Activated CD4-positive, alpha-beta T cell treated with anti-CD3 and anti-CD28 coated beads, Interleukin-2, amount 50 U/mL, for 16 hours (primary cell): ENCODE measurements around the gene TMSB10.
"Not testable (repeated sequence)": the region's sequence is repeated elsewhere in the genome, so short reads cannot be mapped to it uniquely, and the experiment has no call there.

Source experiments
- DNase-seq: peaks from one replicate; pipeline ENCODE4 v3.0.0-alpha.2; 2020

Gene TMSB10

DNA sequence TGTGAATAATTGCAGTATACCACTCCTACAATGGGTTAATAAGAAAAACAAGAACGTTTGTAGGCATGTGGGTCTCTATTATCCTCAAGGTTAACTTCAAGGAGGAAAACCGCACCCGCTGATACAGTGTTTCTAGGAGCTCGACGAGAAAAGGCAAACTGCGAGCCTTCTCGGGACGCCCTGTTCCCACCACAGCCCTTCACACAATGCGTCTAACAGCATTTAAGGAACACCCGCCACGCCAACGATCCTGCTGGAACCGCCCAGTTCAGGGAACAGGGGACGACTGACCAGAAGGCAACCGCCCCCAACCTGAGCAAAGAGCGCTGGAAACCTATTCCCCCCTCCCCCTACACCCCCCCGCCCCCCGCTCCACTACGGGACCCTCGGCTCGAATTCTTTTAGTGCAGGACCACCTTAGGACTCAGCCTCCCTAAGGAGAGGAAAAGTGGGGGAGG is 710 bp upstream of the TMSB10 start:
- DNase-seq, result peak; percentile 47

DNA sequence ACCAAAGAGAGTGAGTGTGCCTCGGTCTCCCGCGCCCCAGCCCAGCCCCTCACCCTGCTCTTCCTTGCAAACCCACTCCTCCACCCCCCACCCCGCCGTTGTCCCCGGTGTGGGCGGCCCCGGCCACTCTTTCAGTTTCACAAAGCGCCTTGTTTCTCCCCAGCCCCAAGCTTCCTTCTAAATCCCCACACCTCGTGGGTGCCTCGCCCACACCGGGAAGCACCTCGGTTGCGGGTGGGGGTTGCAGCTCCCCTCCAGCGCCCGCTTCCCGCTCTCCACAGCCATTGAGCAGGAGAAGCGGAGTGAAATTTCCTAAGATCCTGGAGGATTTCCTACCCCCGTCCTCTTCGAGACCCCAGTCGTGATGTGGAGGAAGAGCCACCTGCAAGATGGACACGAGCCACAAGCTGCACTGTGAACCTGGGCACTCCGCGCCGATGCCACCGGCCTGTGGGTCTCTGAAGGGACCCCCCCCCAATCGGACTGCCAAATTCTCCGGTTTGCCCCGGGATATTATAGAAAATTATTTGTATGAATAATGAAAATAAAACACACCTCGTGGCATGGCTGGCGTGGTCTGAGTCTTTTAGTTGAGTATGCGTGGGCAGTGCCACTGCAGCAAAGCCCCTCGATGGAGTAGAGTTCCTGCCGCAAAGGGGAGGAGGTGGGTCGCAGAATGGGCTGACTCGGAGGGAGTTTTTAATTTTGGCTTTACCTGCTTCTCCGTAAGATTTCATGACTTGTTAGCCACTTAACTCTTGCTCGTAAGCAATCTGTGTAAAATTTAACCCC is 848 bp downstream of the TMSB10 start:
- peak; percentile 67 for DNase-seq

DNA sequence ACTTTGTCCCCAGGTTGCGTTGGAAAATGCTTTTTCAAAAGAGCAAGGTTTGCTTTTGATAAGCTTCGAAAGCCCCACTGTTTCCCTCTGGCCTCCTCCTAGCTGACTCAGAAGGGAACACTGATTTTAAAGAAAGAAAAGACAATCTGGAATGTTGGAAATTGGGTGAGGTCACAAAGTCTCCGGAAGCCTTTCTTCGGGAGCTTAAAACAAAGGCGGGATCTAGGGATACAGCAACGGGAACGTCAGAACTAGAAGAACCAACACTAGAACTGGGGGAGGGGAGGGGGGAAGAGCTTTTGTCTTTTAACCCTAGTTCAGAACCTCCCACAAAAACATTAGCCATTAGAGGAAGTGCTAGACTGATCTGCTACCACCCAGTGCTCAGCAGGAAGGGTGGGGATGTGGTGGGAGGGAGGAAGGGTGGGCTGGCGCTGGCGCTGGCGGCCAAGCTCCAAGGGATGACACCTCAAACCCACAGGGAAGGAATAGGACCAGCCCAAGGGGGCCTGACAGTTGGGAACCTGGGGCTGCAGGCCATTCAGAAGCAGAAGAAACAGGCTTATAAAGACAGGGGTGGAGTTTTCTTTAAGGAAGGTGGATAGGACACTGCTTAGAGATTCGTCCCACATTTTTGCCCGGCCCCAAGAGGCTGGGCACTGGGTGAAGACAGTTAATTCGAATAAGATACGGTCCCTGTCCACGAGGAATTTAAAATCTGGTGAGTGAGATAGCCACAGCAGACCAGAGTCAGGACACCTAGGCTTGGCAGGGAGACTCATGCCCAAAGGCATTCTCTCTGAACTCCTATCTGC is 1.7 kb downstream of the TMSB10 start:
- peak; percentile 73 for DNase-seq

DNA sequence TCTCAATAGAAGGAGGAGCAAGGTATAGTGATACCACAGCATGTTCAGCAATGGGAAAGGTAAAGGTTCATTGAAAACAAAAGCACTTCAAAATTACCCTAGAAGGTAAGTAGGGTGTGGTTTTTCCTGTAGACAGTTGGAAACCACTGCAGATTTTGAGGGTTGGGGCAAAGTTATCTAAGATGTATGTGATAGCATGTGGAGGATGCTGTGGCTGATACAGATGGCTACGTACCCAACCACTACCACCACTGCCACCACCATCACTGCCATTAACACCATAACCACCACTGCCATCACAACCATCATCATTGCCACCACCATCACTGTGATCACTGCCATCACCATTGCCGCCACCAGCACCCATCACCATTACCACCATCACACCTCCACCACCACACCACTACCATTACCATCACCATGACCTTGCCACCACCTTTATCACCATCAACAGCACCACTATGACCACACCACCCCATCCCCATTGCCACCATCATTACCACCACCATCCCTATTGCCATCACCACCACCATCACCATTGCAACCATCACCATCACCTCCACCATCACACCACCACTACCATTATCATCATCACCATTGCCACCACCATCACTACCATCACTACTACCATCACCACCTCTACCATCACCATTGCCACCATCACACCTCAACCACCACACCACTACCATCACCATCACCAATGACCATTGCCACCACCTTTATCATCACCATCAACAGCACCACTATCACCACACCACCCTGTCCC is 3.7 kb downstream of the TMSB10 start:
- peak; percentile 78 for DNase-seq

DNA sequence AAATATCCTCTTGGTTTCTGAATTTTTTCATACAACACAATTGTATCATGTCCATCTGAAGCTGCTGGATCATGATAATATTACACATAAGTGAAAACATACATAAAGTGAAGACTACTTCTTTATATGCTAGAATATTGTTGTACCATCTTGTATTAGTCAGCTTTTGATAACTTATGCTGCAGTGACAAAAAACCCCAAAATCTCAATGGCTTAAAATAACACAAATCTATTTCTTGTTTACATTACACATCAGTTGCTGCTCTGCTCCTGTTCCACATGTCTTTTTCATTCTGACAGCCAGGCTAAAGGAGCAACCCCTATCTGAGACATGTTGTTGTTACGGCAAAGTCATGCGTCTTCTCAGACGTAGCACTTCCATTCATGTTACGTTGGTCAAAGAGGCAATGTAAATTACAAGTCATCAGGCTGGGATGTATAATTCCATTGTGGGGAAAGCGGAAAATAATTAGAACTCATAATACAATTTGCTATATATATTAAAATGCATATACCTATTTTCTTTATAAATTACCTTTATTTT is 5.8 kb downstream of the TMSB10 start:
- DNase-seq, result no peak

DNA sequence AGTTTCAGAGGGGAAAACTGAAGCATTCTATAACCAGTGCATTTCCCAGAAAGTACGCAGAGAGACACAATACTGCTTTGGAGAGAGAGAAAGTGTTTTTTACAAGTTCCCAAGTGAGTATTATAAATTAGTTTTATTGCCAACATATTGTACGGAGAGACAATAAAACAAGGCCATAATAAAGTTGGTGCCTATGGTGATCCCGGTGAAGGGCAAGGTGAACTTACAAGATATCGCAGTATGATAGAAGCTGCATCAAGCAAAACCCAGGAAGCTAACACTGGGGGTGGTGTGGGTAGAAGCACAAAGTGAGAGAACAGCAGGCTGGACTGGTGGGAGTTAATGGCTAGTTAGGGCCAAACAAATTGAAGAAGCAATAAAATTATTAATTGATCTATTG is 7.5 kb downstream of the TMSB10 start:
- DNase-seq, result no peak

DNA sequence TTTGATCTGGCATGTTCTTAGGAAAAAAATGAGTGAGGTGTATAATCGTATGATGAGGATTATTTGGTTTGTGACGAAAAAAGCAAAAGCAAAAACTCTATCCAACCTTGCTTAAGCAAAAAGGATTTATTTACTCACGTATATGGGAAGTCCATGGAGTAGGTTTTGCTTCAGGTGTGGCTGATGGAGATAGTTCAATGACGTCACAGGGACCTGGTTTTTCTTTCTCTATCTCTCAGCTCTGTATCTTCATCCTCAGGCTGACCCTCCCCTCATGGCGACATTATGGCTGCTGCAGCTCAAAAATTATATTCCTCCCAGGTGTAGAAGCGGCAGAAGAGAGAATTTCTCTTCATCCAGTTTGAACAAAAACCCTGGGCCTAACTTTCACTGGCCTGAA is 8.9 kb downstream of the TMSB10 start:
- DNase-seq, result no peak

DNA sequence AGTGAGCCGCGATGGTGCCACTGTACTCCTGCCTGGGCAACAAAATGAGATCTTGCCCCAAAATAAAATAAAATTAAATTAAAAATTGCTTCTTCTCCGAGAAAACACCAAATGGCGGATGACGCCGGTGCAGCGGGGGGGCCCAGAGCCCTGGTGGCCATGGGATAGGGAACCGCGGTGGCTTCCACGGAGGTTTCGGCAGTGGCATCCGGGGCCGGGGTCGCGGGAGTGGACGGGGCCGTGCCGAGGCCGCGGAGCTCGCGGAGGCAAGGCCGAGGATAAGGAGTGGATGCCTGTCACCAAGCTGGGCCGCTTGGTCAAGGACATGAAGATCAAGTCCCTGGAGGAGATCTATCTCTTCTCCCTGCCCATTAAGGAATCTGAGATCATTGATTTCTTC is 10.2 kb downstream of the TMSB10 start:
- DNase-seq, result not testable (repeated sequence)

DNA sequence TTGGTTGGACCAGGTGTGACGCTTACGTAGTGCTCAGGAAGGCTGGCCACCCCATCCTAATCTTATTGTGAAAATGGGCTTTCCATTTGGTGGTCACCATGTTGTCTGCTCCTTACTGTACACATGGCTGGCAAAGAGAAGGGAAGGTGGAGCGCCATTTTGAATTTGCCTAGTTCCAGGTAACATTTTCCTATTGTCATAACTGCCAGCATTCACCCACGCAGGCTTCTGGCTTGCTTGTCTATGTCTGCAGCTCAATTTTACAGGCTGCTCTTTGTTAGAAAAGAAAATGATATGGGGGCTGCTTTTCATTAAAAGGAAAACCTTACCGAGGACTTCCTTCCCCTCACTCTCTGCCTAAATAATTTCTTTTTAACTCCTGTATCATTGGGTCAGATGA is 12.4 kb downstream of the TMSB10 start:
- not testable (repeated sequence) for DNase-seq

DNA sequence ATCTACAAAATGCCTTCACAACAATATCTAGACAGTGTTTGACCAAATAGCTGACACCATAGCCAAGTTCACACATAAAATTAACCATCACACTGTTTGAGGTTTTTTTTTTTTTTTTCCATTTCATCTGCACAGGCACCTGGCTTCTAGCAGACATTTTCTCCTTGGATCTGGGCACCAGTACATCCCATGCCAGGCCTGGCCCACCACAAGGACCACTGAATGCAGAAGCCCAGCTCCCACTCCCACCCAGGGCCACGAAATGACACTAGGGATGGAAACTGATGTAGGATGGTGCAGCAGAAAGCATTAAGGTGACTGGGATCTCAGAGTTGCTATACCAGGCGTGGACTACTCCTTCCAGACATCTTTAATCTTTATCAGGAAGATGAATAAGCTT is 13.0 kb downstream of the TMSB10 start:
- DNase-seq, result no peak

DNA sequence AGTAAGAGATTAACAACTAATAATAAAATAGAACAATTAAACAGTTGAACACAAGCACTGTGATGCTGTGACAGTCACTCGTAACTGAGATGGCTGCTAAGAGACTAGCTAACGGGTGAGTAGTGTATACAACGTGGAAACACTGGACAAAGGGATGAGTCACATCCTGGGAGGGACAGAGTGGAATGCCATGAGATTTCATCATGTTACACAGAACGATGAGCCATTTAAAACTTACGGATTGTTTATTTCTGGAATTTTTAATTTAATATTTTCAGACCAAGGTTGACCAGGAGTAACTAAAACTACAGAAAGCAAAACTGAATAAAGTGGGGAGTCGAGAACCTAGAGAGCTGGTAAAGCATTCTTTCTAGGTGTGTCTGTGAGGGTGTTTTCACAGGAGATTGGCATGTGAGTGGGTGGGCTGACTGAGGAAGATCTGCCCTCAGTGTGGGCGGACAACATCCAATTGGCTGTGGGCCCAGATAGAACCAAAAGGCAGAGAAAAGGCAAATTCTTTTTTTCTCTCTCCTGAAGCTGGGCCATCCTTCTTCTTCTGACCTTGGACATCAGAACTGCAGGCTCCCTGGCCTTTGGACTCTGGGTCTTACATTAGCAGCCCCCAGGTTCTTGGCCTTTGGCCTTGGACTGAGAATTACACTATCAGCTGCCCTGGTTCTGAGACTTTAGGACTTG is 14.6 kb downstream of the TMSB10 start:
- DNase-seq, result peak; percentile 49

DNA sequence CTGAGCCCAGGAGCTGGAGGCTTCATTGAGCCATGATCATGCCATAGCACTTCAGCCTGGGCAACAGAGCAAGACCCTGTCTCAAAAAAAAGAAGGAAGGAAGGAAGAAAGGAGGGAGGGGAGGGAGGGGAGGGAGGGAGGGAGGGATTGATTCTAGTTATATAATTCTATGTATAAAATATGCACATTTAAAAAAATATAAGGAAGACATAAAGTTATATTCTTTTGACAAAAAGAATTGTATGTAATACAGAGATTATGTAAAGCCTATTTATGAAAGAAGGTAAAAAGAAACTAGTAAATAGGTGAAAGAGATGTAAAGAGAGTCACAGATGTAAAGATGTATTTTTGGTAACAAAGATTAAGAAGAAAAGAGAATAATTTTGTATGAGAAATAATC is 17.6 kb downstream of the TMSB10 start:
- DNase-seq, result no peak

DNA sequence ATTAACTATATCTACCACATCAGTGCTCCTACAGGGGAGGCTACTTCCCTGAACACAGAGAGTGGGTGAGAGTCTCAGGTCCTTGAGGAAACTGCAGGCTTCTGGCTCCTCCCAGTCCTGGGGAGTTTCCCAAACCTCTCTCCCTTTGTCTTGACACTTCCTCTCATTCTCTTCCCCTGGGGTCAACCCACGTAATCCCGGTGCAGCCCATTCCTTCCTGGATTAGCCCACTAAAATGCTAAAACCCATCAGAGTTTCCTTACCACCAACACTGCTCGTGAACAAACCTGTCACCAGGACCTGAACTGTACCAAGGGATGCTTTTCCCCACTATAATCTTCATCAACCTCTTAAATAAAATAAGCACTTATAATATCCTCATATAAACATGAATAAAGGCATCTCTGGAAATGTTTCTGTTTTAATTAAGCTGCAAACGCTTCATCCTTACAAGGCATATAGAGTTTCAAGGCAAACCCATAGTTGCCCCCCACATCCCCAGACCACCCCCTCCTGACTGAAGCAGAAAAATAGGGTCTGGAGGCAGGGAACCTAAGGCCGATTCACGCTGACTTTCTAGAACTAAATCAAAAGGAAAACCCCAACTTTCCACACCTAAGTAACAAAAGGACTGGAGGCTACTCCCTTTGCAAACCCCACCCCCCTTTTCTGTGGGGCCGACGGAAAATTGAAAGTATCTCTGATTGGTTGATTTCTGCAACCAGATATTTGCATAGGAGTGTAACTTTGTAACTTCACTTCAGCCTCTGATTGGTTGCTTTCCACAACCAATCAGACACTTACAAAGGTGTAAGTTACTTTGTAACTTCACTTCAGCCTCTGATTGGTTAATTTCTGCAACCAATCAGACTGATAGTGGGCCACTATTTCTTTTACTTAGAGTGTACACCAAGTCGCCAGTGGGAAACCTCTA is 19.0 kb downstream of the TMSB10 start:
- peak; percentile 88 for DNase-seq

DNA sequence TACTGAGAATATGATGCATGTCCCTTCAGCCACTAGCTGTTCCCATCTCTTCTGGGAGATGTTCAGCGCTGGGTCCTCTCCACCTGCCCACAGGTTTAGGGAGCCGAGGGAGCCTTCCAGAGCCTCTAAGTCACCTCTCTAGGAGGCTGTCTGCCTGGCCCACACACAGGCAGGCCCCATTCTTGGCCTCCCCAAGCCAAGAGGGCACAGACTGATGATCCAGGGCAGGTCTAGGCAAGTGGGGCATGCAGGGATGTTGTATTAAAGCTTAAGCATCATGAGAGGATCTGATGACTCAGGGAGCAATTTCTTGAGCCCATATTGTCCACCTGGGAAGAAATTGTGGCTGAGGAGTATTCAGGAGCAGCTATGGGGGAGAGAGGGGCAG is 19.9 kb downstream of the TMSB10 start:
- DNase-seq, result no peak

DNA sequence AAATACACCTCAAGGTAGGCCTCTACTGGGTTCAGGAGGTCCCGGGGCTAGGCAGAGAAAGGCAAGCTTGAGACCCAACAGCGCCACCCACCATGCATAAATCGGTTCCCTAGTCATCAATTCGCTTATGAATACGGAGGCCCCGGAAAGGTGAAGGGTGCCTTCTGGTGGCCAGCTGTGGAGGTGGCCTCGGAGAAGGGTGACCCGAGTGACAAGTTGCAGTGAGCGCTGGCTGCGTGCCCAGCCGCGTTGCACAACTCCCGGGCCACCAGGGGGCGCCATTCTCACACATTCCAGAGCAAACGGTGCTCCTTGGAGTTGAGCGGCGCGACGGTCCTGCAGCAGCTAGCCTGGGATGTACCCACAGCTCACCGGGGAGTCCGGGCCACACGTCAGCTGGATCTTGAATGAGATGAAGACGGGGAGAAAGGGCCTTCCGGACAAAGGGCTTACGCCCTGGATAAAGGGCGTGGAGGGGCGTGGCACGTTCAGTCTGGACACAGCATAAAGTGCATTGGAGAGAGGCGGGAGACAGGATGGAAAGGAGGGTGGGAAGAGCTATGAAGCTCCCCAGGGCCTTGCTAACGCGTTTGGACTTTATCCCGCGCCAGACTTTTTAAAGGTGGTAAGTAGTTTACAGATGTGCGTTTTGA is 20.4 kb downstream of the TMSB10 start:
- DNase-seq, result peak; percentile 99

DNA sequence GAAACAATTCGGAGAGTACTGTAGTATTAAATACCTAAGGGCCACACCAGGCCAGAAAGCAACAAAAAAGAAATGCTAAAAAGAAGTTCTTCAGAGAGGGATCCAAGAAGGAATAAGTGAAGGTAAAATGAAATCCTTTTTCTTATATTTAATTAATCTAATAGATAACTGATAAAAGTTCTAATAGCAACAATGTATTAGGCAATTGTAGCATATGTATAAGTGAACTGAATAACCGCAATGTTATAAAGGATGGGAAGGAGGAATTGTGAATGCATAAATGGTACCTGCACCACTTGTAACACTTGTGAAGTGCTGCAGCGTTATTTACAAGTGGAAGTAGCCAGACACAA is 21.8 kb downstream of the TMSB10 start:
- DNase-seq, result no peak

DNA sequence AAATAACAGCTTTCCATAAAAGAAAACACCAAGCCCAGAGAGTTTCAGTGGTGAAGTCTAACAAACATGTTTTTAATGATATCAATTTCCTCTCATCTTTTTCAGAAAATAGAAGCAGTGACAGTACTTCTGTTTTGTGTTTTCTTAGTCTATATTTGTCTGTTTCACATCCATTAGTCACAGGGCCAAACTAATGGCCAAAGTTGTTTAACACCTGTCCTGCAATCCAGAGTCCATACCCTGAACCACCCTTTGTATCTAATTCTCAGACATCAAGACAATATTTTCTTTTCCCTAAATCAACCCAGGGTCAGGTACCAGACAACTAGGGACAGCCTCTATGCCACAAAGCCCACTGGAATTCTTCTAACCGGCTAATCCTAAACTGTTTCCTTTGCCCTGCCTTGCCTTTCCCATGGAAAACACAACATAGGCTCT is 25.9 kb downstream of the TMSB10 start:
- no peak for DNase-seq

DNA sequence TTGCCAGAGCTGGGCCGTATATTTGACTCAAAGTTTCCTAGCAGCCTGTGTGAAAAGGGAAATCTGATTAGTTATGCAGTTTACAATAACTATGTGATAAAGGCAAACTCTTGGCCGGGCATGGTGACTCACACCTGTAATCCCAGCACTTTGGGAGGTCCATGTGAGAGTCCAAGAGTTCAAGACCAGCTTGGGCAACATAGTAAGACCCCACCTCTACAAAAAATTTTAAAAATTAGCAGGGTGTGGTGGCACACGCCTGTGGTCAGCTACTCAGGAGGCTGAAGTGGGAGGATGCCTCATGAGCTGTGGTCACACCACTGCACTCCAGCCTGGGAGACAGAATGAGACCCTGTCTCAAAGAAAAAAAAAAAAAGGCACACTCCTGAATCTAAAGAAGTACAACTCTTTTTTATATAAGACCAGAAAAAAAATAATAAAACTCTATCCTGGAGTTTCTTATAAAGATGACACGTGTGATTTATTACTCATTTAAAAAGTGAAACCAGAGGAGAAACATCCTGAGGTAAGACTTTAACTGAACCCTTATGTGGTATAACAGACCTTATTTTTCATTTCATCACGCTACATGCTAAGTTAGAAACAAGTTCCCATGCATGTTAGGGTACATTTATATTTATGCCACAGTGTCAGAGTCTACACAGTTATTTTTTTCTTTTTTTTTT is 32.9 kb downstream of the TMSB10 start:
- DNase-seq, result peak; percentile 82

DNA sequence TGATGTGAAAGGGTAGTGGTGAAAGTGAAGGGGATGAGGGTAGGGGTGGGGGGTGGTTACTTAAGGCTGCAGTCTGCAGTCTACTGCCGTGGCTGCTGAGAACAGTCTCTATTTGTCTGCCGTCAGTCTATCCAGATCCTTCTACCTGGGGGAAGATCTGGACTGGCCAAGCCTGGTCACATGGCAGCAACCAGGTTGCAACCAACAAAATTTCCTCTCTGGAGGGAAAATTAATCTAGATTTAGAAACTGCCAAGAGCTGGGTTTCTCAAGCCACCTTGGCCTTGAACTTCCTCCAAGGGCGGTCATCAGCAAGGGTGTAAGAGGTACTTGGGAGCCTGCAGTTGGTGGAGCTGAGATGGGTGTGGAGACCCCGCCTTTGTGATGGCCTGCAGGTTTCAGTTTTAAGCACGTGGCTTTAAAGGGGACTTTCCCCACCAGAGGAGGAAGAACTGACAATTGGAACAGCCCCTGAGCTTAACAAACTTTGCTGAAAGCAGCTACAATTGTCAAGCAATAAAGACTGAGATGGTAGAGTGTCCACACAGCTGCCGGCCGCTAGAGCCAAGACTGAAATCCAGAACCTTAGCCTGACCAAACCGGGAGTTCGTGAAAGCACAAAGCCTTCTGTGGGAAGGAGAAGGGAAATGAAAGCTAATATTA is 34.1 kb downstream of the TMSB10 start:
- DNase-seq, result peak; percentile 97

DNA sequence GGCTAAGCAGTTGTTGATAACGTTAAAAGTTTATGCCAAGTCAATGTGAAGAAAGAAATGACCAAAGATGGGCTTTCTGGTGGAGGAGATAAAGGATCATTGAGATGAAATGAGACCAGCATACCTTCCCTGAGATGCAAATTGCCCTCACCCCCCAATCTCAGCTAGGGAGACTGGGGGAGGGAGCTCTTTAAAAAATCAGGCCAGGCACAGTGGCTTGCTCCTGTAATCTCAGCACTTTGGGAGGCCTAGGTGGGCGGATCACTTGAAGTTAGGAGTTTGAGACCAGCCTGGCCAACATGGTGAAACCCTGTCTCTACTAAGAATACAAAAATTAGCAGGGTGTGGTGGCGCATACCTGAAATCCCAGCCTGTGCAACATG is 34.6 kb downstream of the TMSB10 start:
- no peak for DNase-seq
